ENCODE data around the gene ATP5IF1. TPM values are rescaled to one million over a fixed set of nuclear protein-coding genes. Genes with fewer than 3 reads are reported as not detected.
A peak's percentile ranks its signal among the peaks of the same experiment; 100 is the strongest.

Gene ATP5IF1
- total RNA-seq, 3 donors from 2014 or later (not counting 1 experiment from before 2014, with no cell fraction given), result 81.1 to 101 (median 91.1) TPM

GRCh38 chr1:28260803-28261174 is 24.9 kb downstream of the ATP5IF1 start:
- no peaks in the 10 kb centered on the region for H3K9me3 ChIP-seq (ENCODE audit: control insufficient read depth, insufficient read depth, low read length)
- no peaks in the 10 kb centered on the region for H3K9me3 Mint-ChIP-seq
- no peaks in the 10 kb centered on the region for H3K36me3 ChIP-seq (ENCODE audit: control insufficient read depth, insufficient read depth, low read length)
- peak overlapping the region; percentile 75 for H3K4me3 Mint-ChIP-seq
- no peak for TF ChIP-seq CTCF (IDR thresholded peaks at IDR 0.05)
- no peaks in the 10 kb centered on the region for H3K36me3 Mint-ChIP-seq
- no peak overlapping the region for H3K4me3 ChIP-seq (ENCODE audit: low read length)
- no peak overlapping the region for H3K27ac ChIP-seq (ENCODE audit: low read length)
- no peaks in the 10 kb centered on the region for H3K27me3 Mint-ChIP-seq (ENCODE audit: low read depth in 2 of 2)
- 87% methylated on average over 7 of the region's 7 CpGs for WGBS (ENCODE audit: insufficient coverage)
- ATAC-seq, result no peak
- no peak for DNase-seq
- H3K4me1 ChIP-seq (ENCODE audit: control insufficient read depth, insufficient read depth, low read length), result peaks cover 48% of the 10 kb centered on the region
- intact Hi-C loops (cut with micrococcal nuclease), result no loop called here
- no peaks in the 10 kb centered on the region for H3K27me3 ChIP-seq (ENCODE audit: control insufficient read depth, insufficient read depth, low read length)
- peaks cover 46 to 51% of the 10 kb centered on the region in 2 donors for H3K4me1 Mint-ChIP-seq
- H3K27ac Mint-ChIP-seq, result peak overlapping the region; percentile 41 to 71

DNA sequence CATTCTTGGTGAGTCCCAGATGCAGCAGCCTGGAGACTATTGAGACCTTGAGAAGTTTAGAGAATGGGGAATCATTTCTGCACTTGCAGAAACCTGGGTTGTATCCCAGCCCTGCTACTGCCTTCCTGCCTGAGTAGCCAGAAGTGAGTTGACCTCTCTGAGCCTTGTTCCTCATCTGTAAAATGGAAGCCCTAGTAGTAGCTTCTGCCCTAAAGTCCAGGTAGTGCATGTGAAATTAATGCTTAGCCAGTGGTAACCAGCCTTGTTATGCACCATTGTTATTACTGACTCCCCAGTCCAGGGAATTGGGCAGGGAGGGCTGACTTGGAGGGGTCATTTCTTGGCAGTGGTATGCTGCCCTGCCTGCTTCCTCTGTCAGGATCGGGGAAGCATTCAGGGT is 29.0 kb downstream of the ATP5IF1 start:
- no peaks in the 10 kb centered on the region for H3K27me3 Mint-ChIP-seq (ENCODE audit: low read depth in 2 of 2)

DNA sequence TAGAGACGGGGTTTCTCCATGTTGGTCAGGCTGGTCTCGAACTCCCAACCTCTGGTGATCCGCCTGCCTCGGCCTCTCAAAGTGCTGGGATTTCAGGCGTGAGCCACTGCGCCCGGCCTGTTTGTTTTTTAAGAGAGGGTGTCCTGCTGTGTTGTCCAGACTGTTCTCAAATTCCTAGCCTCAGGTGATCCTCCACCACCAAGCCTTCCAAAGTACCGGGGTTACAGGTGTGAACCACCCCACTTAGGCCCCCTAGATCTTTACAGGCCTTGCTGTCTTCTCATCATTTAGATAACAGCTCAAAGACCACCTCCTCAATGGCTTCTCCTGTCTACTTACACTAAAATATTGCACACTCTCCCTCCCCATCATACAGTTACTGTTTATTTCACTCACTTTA is 29.7 kb downstream of the ATP5IF1 start:
- H3K4me1 ChIP-seq (ENCODE audit: control insufficient read depth, insufficient read depth, low read length), result peaks cover 8% of the 10 kb centered on the region
- H3K27ac ChIP-seq (ENCODE audit: low read length), result no peak overlapping the region
- Mint-ChIP-seq H3K9me3 (no peaks in the 10 kb centered on the region), H3K4me3 (no peak overlapping the region), H3K4me1 (peaks cover 29 to 42% of the 10 kb centered on the region in 2 donors), H3K27me3 (ENCODE audit: low read depth in 2 of 2) (no peaks in the 10 kb centered on the region), H3K27ac (no peak overlapping the region), H3K36me3 (no peaks in the 10 kb centered on the region)
- 99% methylated on average over 8 of the region's 8 CpGs for WGBS (ENCODE audit: insufficient coverage)
- H3K27me3 ChIP-seq (ENCODE audit: control insufficient read depth, insufficient read depth, low read length), result no peaks in the 10 kb centered on the region
- TF ChIP-seq CTCF (IDR thresholded peaks at IDR 0.05), result no peak
- intact Hi-C loops (cut with micrococcal nuclease), result no loop called here
- no peak for ATAC-seq
- H3K36me3 ChIP-seq (ENCODE audit: control insufficient read depth, insufficient read depth, low read length), result no peaks in the 10 kb centered on the region
- H3K4me3 ChIP-seq (ENCODE audit: low read length), result no peak overlapping the region
- H3K9me3 ChIP-seq (ENCODE audit: control insufficient read depth, insufficient read depth, low read length), result no peaks in the 10 kb centered on the region
- DNase-seq, result no peak

More for the DNA sequence above, 29.0 kb downstream of the ATP5IF1 start:
- TF ChIP-seq CTCF (IDR thresholded peaks at IDR 0.05), result no peak
- ATAC-seq, result no peak
- no peak for DNase-seq
- Histone ChIP-seq H3K27me3 (ENCODE audit: control insufficient read depth, insufficient read depth, low read length) (no peaks in the 10 kb centered on the region), H3K36me3 (ENCODE audit: control insufficient read depth, insufficient read depth, low read length) (no peaks in the 10 kb centered on the region), H3K4me3 (ENCODE audit: low read length) (no peak overlapping the region), H3K4me1 (ENCODE audit: control insufficient read depth, insufficient read depth, low read length) (peaks cover 14% of the 10 kb centered on the region), H3K27ac (ENCODE audit: low read length) (no peak overlapping the region), H3K9me3 (ENCODE audit: control insufficient read depth, insufficient read depth, low read length) (no peaks in the 10 kb centered on the region)
- Mint-ChIP-seq H3K36me3 (no peaks in the 10 kb centered on the region), H3K4me1 (peaks cover 30 to 43% of the 10 kb centered on the region in 2 donors), H3K27ac (no peak overlapping the region), H3K4me3 (no peak overlapping the region), H3K9me3 (no peaks in the 10 kb centered on the region)
- 94% methylated on average over 1 of the region's 1 CpG for WGBS (ENCODE audit: insufficient coverage)
- intact Hi-C loops (cut with micrococcal nuclease), result no loop called here

DNA sequence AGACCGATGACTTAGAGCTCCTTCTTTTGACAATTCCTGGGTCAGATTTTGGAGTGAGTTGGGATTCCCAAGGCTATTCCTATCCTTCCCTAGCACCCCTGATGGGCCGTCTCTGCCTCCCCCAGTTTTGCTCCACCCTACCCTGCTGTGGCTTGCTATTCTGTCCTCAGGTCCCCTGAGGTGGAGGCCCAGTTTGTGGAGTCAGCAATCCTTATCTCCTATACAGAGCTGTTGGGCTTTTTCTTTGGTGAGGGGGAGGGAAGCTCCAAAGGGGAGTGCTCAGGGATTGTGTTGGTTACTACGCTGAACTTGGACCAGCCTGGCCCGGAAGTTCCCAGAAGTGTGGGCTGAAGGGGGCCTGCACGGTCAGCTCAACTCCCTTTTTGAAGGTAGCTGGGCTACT is 31.0 kb downstream of the ATP5IF1 start:
- Histone ChIP-seq H3K9me3 (ENCODE audit: control insufficient read depth, insufficient read depth, low read length) (no peaks in the 10 kb centered on the region), H3K4me1 (ENCODE audit: control insufficient read depth, insufficient read depth, low read length) (no peaks in the 10 kb centered on the region), H3K4me3 (ENCODE audit: low read length) (no peak overlapping the region), H3K27ac (ENCODE audit: low read length) (no peak overlapping the region), H3K36me3 (ENCODE audit: control insufficient read depth, insufficient read depth, low read length) (peaks cover 4% of the 10 kb centered on the region), H3K27me3 (ENCODE audit: control insufficient read depth, insufficient read depth, low read length) (no peaks in the 10 kb centered on the region)
- H3K27me3 Mint-ChIP-seq (ENCODE audit: low read depth in 2 of 2), result no peaks in the 10 kb centered on the region
- no peaks in the 10 kb centered on the region for H3K9me3 Mint-ChIP-seq
- TF ChIP-seq CTCF (IDR thresholded peaks at IDR 0.05), result no peak
- intact Hi-C loops (cut with micrococcal nuclease), result no loop called here
- H3K27ac Mint-ChIP-seq, result no peak overlapping the region
- no peak for ATAC-seq
- peaks cover 20 to 32% of the 10 kb centered on the region in 2 donors for H3K4me1 Mint-ChIP-seq
- WGBS (ENCODE audit: insufficient coverage), result 91% methylated on average over 5 of the region's 5 CpGs
- H3K36me3 Mint-ChIP-seq, result no peaks in the 10 kb centered on the region
- DNase-seq, result no peak
- no peak overlapping the region for H3K4me3 Mint-ChIP-seq
